Right ventricle myocardium inferior (tissue), 1 donor: ENCODE results near the gene IL4I1. TPM values are rescaled to one million over a fixed set of nuclear protein-coding genes. Genes with fewer than 3 reads are reported as not detected.

Experiments
- ATAC-seq: fragments of 200-7000 bp; cut with Tn5 transposase; one replicate; pipeline ENCODE4 v1.9.1; 2020; ENCODE audit warnings: mild to moderate bottlenecking, moderate library complexity
- DNase-seq: peaks from one replicate; pipeline ENCODE4 v3.0.0; 2021; ENCODE audit errors: missing footprints
- intact Hi-C: fragments of 100-400 bp; cut with DNase I; formaldehyde crosslinking; loops from one replicate; pipeline ENCODE4 v1.11.0; 2022
- total RNA-seq: library from RNA; stranded (reverse); fragmentation: NEBNext Ultra II Directional; extraction: Animal tissue kit (Norgen Biotek cat#: 25700); gene quantifications from one replicate; pipeline ENCODE4 v1.2.1, GENCODE V29; 2021
- donor health status: DM: no; HTN: yes; CAD: no; lungs with severe emphysema.

The IL4I1 gene
- total RNA-seq, 1 donor from 2014 or later = 0.30 TPM

DNA sequence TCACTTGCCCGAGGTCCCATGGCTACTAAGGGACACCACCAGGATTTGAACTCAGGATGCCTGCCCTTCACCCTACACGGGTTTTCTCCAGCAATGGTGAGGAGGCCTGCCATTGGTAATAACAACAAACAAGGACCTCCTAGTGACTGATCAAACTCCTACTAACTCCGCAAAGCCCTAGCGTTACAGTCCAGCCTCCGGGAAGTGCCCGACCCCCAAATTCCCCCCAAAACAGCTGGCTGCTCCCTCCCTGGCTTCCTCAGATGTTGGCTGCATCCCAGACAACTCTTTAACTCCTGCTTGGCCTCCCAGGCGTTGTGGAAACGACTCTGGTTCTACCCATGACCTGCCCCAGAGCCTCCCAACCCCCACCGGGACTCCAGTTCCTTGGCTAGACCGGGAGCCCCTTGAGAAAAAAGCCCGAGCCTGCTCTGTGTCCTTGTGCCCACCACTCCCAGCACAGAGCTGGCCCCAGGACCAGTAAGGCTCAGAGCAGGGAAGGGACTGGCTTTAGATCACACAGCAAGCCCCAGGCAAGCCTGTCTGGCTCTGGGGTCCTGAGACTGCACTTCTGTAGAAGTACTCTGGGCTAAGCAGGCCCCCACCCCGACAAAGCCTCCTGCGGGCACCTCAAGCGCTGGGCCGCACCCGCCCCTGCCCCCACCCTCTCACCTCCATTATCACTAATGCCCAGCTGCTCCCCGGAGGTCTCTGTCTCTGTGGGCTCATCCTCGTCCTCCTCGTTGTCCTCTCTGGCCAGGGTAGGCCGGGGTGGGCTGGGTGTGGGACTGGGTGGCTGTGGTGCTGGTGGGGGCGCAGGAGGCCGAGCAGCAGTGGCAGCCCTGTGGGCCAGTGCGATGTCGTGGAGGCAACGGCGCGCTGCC lies 24.2 kb downstream of the IL4I1 start:
- intact Hi-C loops = loop anchor here (10.0 kb wide), 1 partner anchor 378 kb away; the partner anchor contains the start of gene RPS11
- DNase-seq (no peak), ATAC-seq (no peak)

DNA sequence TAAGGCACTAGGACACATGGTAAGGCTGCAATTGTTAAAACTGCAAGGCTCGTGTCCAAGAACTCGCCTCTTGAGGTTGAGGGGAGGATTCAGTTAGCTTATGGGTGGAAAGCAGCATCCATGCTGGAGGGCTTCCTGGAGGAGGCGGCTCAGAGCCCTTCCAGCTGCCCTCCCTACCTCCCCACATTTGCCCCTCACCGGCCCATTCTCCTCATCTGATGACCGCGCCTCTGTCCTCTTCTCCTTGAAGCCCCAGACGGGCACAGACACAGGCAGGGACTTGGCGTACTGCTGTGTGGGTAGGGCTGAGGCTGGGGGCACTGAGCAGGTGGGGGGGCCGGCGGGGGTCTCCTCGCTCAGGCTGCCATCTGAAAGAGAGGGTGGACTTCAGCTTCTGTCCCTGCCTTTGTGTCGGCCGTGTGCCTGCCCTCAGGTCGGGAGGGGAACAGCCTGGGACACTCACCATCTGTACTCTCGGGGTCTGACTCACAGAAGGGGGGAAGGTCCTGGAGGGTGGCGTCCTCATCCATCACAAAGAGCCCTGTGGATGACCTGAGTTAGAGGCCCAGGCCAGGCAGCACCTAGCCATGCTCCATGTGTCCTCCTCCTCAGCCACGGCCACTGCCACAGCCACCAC lies 25.2 kb downstream of the IL4I1 start:
- intact Hi-C loops = loop anchor here (10.0 kb wide), 1 partner anchor 377 kb away; the partner anchor contains the start of gene RPS11
- no peak for ATAC-seq
- no peak for DNase-seq

DNA sequence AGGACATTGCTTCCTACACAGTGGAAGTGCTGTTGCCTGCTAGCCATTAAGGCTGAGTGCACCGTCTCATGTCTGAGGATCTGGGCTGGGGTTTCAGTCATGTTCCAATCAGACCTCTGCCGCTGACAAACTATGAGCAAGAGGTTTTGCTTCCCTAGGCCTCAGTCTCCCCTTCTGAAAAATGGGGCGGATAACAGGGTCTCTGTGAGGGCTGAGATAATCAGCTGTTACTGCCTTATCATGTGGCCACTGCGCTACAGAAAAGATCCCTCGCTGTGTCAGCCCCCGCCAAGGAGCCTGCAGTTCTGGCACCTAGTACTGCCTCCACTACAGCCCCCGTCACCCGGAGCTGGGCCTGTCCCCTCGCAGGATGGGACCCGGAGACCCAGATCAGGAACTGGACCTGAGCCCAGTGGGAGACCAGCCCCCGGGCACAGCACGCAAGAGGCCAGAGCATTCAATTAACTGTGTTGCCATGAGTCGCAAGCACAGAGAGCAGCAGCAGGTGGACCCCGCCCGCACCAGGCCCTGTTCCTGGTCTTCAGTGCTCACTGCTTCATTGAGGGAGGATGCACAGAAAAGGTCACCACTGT lies 26.3 kb downstream of the IL4I1 start:
- intact Hi-C loops = loop anchor here (10.0 kb wide), 1 partner anchor 376 kb away; the partner anchor contains the start of gene RPS11
- peak; percentile 61 for DNase-seq
- no peak for ATAC-seq

DNA sequence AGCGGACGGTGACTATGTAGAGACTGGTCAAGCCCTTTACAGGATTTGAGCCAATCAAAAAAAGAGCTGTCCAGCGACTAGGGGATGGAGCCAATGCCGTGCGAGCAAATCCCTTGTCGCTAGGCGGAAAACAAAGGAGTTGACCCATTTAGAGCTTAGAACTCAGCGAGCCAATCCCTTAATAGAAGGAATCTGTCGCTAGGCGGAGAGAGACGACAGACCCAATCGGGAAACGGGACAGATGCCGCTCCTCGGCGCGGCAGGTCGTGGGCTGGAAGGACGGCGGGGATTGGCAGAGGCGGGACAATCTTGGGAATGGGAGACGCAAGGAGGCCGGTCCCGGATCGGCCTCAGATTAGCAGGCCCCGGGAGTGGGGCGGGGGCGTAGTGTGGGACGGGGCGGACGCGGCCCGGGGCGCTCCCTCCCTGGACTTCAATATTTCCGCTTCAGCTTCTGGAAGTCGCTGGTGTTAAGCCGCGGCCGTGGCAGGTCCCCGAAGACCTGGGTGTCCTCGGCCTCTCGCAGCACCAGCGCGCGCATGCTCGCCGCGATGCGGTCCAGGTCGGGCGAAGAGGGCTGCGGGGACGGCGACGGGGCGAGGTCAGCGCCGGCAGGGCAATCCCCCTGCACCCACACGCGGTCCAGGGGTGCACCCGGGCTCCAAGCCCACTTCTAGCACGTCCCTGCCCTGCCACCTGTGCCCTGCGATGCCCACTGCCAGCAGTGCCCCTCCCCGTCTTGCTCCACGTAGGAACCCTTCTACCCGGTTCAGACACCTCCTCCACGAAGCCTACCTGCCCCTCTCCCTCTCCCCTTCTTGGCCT lies 27.0 kb downstream of the IL4I1 start:
- peak; percentile 95 for DNase-seq
- peak; percentile 81 for ATAC-seq
- intact Hi-C loops = loop anchor here (10.0 kb wide), 1 partner anchor 375 kb away; the partner anchor contains the start of gene RPS11

DNA sequence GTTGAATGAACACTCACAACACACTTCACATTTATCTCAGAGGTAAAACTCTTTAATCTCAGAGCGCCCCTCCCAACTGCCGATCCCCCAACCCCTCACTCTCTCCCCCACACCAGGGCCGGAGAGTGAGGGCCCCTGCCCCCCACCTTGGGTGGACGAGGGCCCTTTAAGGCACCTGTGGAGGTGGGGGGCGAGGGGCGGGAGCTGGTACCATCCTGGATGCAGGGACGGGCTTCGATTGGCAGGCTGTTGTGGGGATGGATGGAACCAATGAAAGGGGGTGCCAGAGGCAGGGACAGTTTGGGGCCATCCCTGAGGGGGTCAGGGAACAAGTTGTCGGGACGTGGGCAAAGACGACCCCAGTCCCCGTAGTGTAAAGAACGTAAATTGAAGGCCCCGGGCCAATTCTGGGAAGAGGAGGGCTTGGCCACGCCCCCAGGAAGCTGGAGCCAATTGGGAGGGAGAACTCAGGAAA lies 27.6 kb downstream of the IL4I1 start:
- ATAC-seq (peak; percentile 3), DNase-seq (no peak)
- intact Hi-C loops = no loop called here

DNA sequence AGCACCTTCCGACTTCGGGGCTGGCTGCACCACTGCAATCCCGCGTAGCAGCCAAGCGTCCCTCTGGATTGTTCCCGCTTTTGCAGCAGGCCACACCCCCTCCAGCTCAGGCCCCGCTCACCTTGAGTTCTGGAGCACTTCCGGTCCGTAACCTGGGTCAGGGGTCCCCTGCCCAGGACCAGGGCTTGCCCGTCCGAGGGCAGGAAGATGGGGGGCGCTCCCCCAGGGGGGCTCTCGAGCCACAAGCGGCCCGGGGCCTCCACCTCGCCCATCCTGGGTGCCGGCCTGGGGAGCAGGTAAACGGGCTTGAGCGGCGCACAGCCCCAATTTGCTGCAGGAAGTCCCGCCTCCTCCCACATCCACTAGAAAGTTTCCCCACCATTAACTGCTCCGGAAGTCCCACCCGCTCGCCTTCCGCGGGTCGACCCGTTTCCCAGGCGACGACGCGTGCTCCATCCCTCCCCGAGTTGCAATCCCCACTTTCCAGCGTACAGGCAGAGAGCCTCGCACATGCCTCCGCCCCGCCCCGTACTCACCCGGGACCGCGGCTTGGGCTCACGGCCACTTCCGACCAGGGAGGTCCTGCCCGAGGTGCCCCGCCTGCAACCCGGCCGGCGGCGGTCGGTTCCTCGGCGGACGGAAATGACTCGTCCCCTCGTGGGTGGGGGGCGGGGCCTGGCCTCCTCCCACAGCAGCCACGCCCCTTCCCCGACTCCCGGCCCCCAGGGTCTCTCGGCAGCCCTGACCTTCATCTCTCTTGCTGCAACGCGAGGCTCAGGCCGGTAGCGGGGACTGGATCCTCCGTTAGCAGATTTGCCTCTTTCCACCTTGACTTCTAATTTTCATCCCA lies 29.5 kb downstream of the IL4I1 start, which contains the start of gene PNKP:
PNKP (minus strand) TSS at position 644 of the 850 bp plus-strand sequence; CDS start at position 272, 372 bp downstream.
- ATAC-seq (peak; percentile 64), DNase-seq (peak; percentile 96)
- intact Hi-C loops = loop anchor here (2.0 kb wide), 1 partner anchor 16 kb away; the partner anchor contains the start of gene PTOV1

DNA sequence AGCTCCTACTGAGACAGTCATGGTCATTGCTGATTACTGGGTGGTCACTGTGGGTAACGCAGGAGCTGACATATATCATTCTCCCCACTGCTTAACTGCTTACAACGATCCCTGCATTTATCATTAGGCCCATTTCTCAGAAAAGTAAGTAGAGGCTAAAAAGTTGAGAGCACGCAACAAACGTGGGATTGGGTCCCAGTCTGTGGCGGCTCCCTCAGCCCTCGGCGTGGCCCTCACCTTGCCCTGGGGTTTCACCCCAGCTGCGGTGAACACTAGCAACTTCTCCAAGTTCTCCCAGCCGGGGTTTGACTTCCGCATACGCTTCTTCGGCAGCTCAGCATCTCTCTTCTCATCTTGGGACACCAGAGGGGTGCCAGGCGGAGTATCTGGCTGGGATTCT lies 31.8 kb downstream of the IL4I1 start:
- intact Hi-C loops = no loop called here
- ATAC-seq (no peak), DNase-seq (no peak)

DNA sequence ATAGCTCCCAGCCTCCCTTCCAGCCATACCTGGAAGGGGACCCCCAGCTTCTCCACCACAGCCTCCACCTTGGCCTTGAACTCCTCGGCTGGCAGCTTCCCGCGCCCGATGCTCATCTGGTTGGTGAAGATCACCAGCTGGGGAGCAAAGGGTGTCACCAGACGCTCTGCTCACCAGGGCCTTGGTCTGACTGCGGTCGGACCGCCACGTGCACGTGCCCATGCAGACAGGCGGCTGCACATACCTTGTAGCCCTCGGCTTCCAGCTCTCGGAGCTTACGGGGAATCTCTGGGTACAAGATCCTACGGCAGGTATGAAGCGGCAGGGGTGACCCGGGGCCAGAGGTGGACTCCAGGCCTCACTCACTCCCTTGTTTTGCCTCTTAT lies 32.8 kb downstream of the IL4I1 start:
- ATAC-seq (no peak), DNase-seq (peak; percentile 46)
- intact Hi-C loops = no loop called here

DNA sequence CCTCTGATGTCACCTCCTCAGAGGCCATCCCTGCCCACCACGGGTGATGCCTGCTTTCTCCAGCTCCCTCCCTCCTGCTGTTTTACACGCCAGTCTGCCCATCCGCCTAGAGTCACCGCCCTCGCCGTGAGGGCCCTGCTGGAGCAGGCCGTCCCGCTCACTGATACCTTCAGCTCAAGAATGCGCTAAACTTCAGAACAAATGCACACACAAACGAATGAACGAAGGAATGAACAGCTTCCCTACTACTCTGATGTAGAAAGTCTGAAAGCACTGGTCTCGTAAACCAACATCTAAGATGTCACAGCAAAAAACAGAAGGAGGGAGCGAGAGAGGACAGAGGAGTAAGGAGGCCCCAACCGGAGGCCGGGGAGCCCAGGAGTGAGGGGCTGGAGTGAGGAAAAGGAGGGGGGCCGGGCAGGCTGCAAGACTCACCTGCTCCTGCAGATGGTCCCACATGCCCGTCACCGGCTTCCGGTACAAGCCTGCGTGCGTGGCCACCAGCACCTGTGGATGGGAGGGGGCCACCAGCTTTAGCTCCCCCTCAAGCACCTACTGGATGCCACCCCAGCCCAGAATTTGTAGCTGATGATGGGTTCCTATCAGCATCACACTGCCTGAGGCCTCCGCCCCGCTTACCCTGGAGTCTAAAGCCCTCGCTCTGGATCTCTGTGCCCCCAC lies 33.3 kb downstream of the IL4I1 start:
- DNase-seq = no peak
- ATAC-seq = no peak
- intact Hi-C loops = no loop called here

DNA sequence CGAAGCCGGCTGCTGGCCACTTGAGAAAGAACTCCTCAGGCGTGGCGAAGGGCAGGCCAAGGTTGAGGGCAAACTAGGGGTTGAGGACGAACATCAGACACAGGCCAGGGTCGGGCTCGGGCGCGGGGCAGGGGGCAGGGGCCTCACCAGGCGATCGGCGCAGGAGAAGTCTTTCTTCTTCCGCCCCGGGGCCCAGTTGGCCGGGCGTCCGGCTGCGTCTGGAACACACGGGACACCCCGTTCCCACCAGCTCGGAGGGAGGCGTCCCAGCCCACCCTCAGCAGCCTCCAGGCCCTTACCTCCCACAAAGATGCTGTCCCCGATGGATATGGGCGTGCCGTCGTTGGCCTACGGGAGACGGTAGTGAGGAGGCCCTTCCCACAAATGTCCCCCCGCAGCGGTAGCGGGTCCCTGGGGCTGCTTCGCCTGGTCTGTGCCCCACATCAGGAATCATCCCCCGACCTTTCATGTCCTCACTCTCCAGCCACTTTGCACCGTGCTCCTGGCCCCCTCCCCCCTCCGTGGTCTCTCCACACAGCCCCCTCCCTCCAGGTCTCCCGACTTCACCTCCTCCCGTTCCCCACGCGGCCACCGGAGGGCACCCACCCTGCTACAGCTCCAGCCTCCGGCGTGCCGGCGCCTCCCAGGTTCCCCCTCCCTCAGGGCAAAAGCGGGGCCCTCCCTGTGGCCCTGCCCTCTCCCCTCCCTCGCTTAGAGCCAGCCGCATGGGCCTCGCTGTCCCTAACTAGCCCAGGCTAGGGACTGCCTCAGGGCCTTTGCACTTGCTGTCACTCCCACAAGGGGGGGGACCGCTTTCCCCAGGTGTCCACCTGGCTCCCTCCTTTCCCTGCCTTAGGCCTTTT lies 34.1 kb downstream of the IL4I1 start:
- ATAC-seq (no peak), DNase-seq (peak; percentile 66)
- intact Hi-C loops = no loop called here

DNA sequence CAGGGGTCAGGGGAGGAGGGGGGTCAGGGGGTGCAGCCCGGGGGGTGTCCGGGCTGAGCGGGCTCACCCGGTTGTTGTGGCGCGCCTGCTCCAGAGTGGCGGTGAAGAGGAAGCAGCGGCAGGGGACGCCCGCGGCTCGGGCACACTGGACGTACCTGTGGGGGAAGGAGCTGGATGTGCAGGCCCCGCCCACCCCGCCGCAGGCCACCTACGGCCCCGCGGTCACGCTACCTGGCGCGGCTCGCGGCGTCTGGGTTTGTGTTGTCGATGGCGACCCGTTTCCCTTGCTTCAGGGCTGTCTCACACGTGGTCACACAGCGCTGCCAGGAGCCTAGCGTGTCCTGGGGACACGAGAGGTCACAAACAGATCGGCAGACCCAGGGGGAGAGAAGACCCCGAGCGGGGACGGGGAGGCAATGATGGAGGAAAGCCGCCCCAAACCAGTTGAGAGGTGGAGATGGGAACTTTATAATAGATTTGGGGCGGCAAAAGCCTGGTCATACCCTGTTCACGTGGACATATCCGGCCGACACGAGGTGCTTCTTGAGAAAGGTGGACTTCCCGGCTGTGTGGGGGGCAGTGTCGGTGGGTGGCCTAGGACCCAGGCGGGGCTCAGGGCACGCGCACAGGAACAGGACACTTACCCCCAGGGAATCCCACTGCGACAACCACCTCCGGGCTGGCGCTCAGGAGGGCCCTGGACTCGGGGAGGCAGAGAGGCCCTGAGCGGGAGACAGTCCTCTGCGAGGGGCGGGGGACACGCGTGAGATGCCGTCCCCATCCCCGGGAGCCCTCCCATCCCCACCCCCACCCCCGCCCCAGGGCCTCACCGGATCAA lies 34.9 kb downstream of the IL4I1 start:
- DNase-seq (peak; percentile 61), ATAC-seq (no peak)
- intact Hi-C loops = no loop called here

DNA sequence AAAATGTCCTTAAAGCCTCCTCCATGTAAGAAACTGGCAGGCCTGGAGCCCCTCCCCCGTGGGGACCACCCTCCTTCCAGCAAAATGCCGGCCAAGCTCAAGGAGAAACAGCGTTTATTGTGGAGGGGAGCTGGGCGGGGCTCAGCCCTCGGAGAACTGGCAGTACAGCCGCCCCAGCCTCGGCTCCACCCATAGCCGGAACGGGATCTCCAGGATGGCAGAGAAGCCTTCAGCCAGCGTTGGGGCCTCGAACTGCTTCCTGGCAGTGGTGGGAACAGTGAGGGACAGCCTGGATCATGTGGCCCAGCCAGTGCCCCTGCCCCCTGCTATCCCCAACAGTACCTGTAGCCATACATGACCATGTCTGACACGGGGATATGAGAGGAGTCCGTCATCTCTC lies 35.6 kb downstream of the IL4I1 start:
- ATAC-seq = peak; percentile 29
- intact Hi-C loops = no loop called here
- peak; percentile 79 for DNase-seq

DNA sequence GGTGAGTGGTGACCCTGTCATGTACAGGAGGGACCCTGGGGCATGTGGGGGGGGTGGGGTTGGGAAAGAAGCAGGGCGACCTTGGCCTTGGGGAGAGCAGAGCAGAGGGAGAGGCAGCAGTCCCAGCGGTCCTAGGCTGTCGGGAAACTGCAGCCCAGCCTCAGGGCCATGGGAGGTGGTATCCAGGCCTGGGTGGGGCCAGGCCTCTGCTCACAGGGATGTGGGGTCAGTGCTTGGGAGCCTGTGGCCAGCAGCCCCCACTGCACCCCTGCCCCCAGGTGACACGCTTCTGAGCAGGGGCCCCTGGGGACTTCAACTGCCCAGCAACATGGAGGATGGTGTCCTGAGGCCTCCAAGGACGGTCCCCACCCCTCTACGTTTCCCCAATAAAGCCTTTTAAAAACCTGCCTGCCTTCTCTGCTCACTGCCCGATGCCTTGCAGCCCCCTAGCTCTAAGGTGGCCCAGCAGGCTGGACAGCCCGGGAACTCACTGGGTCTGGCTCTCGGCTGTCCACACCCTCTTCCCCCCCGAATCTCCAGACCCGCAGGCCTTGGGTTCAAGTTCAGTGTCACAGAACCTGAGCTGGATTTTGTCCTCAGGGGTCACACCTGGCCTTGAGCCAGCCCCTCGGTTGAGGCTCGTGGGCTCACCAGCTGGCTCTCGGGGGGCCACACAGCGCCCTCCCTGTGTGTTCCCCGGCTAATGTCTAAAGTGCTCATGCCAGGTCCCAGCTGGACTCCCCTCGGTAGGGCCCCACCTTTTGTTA lies 36.2 kb downstream of the IL4I1 start:
- ATAC-seq = no peak
- intact Hi-C loops = no loop called here
- DNase-seq = no peak

DNA sequence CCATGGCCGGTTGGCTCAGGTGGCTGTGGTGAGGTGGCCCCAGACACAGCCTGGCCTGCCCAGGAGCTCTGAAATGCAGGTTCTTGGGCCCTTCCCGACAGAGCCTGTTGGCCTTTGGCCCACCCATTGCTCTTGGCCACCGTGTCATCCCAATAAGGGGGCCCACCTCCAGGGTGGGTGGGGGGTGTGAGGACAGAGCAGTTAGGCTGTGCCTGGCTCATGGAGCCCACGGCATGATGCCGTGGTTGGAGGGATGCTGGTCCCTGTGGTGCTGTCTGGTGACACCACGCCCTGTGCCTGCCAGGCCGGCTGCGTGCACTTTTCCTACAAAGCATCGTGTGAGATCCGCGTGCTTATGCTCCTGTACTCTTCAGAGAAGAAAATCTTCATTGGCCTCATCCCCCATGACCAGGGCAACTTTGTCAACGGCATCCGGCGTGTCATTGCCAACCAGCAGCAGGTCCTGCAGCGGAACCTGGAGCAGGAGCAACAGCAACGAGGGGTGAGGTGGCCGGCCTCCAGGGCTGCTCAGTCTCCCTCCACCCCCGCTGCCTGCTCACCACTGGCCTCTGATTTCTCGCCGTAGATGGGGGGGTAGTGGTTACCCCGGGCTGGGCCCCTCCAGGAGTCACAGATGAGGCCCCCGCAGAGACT lies 36.9 kb downstream of the IL4I1 start:
- DNase-seq (peak; percentile 35), ATAC-seq (no peak)
- intact Hi-C loops = no loop called here
